ENCODE measurements around the gene FLYWCH1.

- TF ChIP-seq CTCF (IDR thresholded peaks at IDR 0.05) (no peak), EZH2 (IDR thresholded peaks at IDR 0.05; ENCODE audit: borderline replicate concordance, insufficient read depth, low read depth, low read length, poor library complexity, severe bottlenecking) (no peak)
Measured at GRCh38 chr16:2967211-2967631, 55.5 kb downstream of the FLYWCH1 start.

Data from B cell (primary cell).